ENCODE results near the gene HPDL. TPM values are rescaled to one million over a fixed set of nuclear protein-coding genes. Genes with fewer than 3 reads are reported as not detected.
A peak's percentile ranks its signal among the peaks of the same experiment; 100 is the strongest.
"Not testable (repeated sequence)": the region's sequence is repeated elsewhere in the genome, so short reads cannot be mapped to it uniquely, and the experiment has no call there.

HPDL gene
- total RNA-seq (under 1 TPM; 0.63 to 0.80 TPM), polyA plus RNA-seq (1 to 10 TPM in 1 of 2 donors, under 1 TPM in 1; 0.55 to 2.3 TPM)
- long read RNA-seq, donor 1, partial matches to known transcripts = 0 of 1 reads
- long read RNA-seq, donor 1, other reads (novel, unspliced or antisense) = 0 of 1 reads
- long read RNA-seq, donor 2 = 0 reads
- long read RNA-seq, donor 3, partial matches to known transcripts = 0 of 4 reads
- long read RNA-seq, donor 3, other reads (novel, unspliced or antisense) = 0 of 4 reads
- long read RNA-seq, donor 4, partial matches to known transcripts = 0 of 1 reads
- long read RNA-seq, donor 4, other reads (novel, unspliced or antisense) = 0 of 1 reads
- long read RNA-seq, donor 5, transcript HPDL-201 (1 exons, 1,629 nt) = major isoform, 8 of 8 reads
- long read RNA-seq, donor 5, partial matches to known transcripts = 0 of 8 reads
- long read RNA-seq, donor 5, other reads (novel, unspliced or antisense) = 0 of 8 reads

DNA sequence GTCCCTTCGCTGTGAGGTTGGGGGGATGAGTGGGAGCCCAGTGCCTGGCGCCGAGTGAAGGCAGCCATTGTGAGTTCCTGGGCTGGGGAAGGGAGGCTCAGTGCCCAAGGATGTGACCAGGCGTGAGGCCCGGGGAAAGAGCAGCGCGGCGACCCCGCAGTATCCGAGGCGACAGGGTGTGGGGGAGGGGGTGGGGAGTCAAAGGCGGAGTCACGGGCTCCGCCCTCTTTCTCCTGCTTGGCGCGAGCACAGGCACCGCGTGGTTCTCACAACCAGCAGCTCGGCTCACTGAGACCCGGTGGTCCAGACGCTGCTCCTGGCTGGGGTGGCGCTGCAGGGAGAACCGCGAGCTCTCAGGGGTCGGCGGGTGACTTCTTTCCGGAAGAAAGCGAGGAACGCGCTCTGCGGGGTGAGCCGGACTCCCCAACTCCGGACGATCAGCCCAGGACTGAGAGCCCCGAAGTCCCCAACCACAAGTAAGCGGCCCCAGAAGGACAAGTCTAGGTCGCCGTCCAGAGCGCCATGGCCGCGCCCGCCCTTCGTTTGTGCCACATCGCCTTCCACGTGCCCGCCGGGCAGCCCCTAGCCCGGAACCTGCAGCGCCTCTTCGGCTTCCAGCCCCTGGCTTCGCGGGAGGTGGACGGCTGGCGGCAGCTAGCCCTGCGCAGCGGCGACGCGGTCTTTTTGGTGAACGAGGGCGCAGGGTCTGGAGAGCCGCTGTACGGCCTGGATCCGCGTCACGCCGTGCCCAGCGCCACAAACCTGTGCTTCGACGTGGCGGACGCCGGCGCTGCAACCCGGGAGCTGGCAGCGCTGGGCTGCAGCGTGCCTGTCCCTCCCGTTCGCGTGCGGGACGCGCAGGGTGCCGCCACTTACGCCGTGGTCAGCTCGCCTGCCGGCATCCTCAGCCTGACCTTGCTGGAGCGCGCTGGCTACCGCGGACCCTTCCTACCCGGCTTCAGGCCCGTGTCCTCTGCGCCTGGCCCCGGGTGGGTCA is at the start of gene HPDL:
Gene HPDL, plus strand, starts transcription at position 269 of the 997 bp plus-strand sequence. Its CDS starts 254 bp downstream, at position 523.
- Histone ChIP-seq H3K4me3 (peak within 1 kb of the TSS; percentile 32), H3K4me1 (ENCODE audit: control insufficient read depth in 5 of 5, insufficient read depth in 5 of 5, low read length in 5 of 5) (peaks cover 0 to 24% (median 4%) of the 10 kb centered on the region in 5 donors), H3K36me3 (ENCODE audit: control insufficient read depth in 4 of 4, insufficient read depth in 4 of 4, low read length in 4 of 4) (peaks cover 0 to 16% (median 3%) of the 10 kb centered on the region in 4 donors), H3K27ac (ENCODE audit: low read depth in 1 of 2, low read length in 1 of 2) (no peak within 1 kb of the TSS), H3K27me3 (ENCODE audit: control insufficient read depth in 3 of 3, insufficient read depth in 3 of 3, low read length in 2 of 3) (no peaks in the 10 kb centered on the region), H3K9me3 (ENCODE audit: control insufficient read depth in 4 of 4, insufficient read depth in 3 of 4, low read length in 3 of 4) (no peaks in the 10 kb centered on the region), H3K9ac (ENCODE audit: insufficient read depth in 1 of 2, low read length in 2 of 2) (peak within 1 kb of the TSS in 1 of 2 donors; percentile 34)
- WGBS, 2 donors = 9 to 10% methylated on average over 90 to 96 of the region's 96 CpGs
- ATAC-seq (ENCODE audit: insufficient read depth, low FRiP score) (peak; percentile 68), DNase-seq (peak; percentile 87 to 95 (median 92))
- TF ChIP-seq, protein P1, sequence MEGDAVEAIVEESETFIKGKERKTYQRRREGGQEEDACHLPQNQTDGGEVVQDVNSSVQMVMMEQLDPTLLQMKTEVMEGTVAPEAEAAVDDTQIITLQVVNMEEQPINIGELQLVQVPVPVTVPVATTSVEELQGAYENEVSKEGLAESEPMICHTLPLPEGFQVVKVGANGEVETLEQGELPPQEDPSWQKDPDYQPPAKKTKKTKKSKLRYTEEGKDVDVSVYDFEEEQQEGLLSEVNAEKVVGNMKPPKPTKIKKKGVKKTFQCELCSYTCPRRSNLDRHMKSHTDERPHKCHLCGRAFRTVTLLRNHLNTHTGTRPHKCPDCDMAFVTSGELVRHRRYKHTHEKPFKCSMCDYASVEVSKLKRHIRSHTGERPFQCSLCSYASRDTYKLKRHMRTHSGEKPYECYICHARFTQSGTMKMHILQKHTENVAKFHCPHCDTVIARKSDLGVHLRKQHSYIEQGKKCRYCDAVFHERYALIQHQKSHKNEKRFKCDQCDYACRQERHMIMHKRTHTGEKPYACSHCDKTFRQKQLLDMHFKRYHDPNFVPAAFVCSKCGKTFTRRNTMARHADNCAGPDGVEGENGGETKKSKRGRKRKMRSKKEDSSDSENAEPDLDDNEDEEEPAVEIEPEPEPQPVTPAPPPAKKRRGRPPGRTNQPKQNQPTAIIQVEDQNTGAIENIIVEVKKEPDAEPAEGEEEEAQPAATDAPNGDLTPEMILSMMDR (IDR thresholded peaks at IDR 0.05; ENCODE audit: control extremely low read depth, extremely low read depth) = no peak

DNA sequence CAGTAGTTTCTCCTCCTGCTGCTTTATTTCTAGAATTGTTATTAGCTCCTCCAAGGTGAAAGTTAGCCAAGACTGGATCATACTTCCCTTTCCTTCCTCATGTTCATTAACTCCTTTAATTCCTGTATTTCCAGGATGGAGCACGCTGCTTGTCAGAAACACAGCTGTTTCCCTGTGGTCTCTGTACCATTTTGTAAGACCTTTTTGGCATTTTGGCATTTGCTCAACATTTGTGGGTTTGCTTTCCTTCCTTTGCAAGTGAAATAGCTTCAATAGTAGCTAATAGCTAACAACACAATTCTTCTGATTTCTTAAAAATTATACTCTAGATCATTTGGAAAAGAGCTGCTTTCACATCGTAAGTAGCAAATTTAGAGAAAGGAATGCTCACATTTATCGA is 44.3 kb upstream of the HPDL start:
- TF ChIP-seq, protein P1 (IDR thresholded peaks at IDR 0.05; ENCODE audit: control extremely low read depth, extremely low read depth) = no peak
- DNase-seq (peak in 2 of 3 donors; percentile 49 to 70), ATAC-seq (ENCODE audit: insufficient read depth, low FRiP score) (no peak)
- peaks cover 0 to 5% (median 0%) of the 10 kb centered on the region in 5 donors for H3K4me1 ChIP-seq (ENCODE audit: control insufficient read depth in 5 of 5, insufficient read depth in 5 of 5, low read length in 5 of 5)
- H3K9ac ChIP-seq (ENCODE audit: insufficient read depth in 1 of 2, low read length in 2 of 2) = no peak overlapping the region
- H3K36me3 ChIP-seq (ENCODE audit: control insufficient read depth in 4 of 4, insufficient read depth in 4 of 4, low read length in 4 of 4) = no peaks in the 10 kb centered on the region
- no peaks in the 10 kb centered on the region for H3K9me3 ChIP-seq (ENCODE audit: control insufficient read depth in 4 of 4, insufficient read depth in 3 of 4, low read length in 3 of 4)
- no peak overlapping the region for H3K4me3 ChIP-seq
- H3K27me3 ChIP-seq (ENCODE audit: control insufficient read depth in 3 of 3, insufficient read depth in 3 of 3, low read length in 2 of 3) = no peaks in the 10 kb centered on the region
- H3K27ac ChIP-seq (ENCODE audit: low read depth in 1 of 2, low read length in 1 of 2) = no peak overlapping the region
- 28 to 46% methylated on average over 3 of the region's 3 CpGs for WGBS, 2 donors

DNA sequence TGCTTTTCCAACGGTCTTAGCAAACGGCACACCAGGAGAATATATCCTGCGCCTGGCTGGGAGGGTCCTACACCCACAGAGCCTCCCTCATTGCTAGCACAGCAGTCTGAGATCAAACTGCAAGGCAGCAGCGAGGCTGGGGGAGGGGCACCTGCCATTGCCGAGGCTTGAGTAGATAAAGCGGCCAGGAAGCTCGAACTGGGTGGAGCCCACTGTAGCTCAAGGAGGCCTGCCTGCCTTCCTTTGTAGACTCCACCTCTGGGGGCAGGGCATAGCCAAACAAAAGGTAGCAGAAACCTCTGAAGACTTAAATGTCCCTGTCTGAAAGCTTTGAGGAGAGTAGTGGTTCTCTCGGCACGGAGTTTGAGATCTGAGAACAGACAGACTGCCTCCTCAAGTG is 41.8 kb upstream of the HPDL start:
- H3K27ac ChIP-seq (ENCODE audit: low read depth in 1 of 2, low read length in 1 of 2); ATAC-seq (ENCODE audit: insufficient read depth, low FRiP score); DNase-seq; H3K36me3 ChIP-seq (ENCODE audit: control insufficient read depth in 4 of 4, insufficient read depth in 4 of 4, low read length in 4 of 4); H3K4me3 ChIP-seq; H3K9ac ChIP-seq (ENCODE audit: insufficient read depth in 1 of 2, low read length in 2 of 2); H3K27me3 ChIP-seq (ENCODE audit: control insufficient read depth in 3 of 3, insufficient read depth in 3 of 3, low read length in 2 of 3); H3K9me3 ChIP-seq (ENCODE audit: control insufficient read depth in 4 of 4, insufficient read depth in 3 of 4, low read length in 3 of 4); H3K4me1 ChIP-seq (ENCODE audit: control insufficient read depth in 5 of 5, insufficient read depth in 5 of 5, low read length in 5 of 5): not testable (repeated sequence)
- 84 to 89% methylated on average over 9 of the region's 9 CpGs for WGBS, 2 donors

DNA sequence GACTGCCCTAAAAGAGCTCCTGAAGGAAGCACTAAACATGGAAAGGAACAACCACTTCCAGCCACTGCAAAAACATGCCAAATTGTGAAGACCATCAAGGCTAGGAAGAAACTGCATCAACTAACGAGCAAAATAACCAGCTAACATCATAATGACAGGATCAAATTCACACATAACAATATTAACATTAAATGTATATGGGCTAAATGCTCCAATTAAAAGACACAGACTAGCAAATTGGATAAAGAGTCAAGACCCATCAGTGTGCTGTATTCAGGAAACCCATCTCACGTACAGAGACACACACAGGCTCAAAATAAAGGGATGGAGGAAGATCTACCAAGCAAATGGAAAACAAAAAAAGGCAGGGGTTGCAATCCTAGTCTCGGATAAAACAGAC is 40.2 kb upstream of the HPDL start:
- H3K27me3 ChIP-seq (ENCODE audit: control insufficient read depth in 3 of 3, insufficient read depth in 3 of 3, low read length in 2 of 3); H3K9ac ChIP-seq (ENCODE audit: insufficient read depth in 1 of 2, low read length in 2 of 2); ATAC-seq (ENCODE audit: insufficient read depth, low FRiP score); H3K4me1 ChIP-seq (ENCODE audit: control insufficient read depth in 5 of 5, insufficient read depth in 5 of 5, low read length in 5 of 5); DNase-seq; H3K36me3 ChIP-seq (ENCODE audit: control insufficient read depth in 4 of 4, insufficient read depth in 4 of 4, low read length in 4 of 4); H3K9me3 ChIP-seq (ENCODE audit: control insufficient read depth in 4 of 4, insufficient read depth in 3 of 4, low read length in 3 of 4); H3K27ac ChIP-seq (ENCODE audit: low read depth in 1 of 2, low read length in 1 of 2); H3K4me3 ChIP-seq: not testable (repeated sequence)
- WGBS, 2 donors = 85 to 96% methylated on average over 2 of the region's 3 CpGs

DNA sequence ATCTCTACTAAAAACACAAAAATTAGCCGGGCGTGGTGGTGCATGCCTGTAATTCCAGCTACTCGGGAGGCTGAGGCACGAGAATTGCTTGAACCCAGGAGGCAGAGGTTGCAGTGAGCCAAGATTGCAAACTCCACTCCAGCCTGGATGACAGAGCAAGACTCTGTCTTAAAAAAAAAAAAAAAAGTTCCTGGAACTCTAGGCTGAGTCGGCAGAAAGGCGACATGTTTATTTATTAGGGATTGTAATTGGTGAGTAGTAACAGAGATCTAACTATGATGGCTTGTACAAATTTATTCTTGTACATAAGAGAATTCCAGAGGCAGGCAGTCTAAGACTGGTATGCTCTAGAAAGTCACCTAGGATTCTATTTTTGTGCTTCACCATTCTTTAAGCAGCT is 35.7 kb upstream of the HPDL start:
- H3K9me3 ChIP-seq (ENCODE audit: control insufficient read depth in 4 of 4, insufficient read depth in 3 of 4, low read length in 3 of 4); H3K4me1 ChIP-seq (ENCODE audit: control insufficient read depth in 5 of 5, insufficient read depth in 5 of 5, low read length in 5 of 5); H3K4me3 ChIP-seq; H3K36me3 ChIP-seq (ENCODE audit: control insufficient read depth in 4 of 4, insufficient read depth in 4 of 4, low read length in 4 of 4); H3K27ac ChIP-seq (ENCODE audit: low read depth in 1 of 2, low read length in 1 of 2); DNase-seq; ATAC-seq (ENCODE audit: insufficient read depth, low FRiP score); H3K27me3 ChIP-seq (ENCODE audit: control insufficient read depth in 3 of 3, insufficient read depth in 3 of 3, low read length in 2 of 3); H3K9ac ChIP-seq (ENCODE audit: insufficient read depth in 1 of 2, low read length in 2 of 2): not testable (repeated sequence)
- 78 to 82% methylated on average over 6 of the region's 6 CpGs for WGBS, 2 donors

Measured in lung (tissue), 16 donors.